K562 (cell line): ENCODE data around the gene WDFY2. TPM values are rescaled to one million over a fixed set of nuclear protein-coding genes. Genes with fewer than 3 reads are reported as not detected.

ENCODE experiments used
- ATAC-seq: fragments of 200-7000 bp; cut with Tn5 transposase; 3 replicates; pipeline ENCODE4 v1.9.1; 2020; ENCODE audit warnings: moderate library complexity
- BruUV-seq: library from RNA; stranded (reverse); fragments of 400-500 nt; replicated peaks from 2 replicates; lab custom pipeline; 2021; lab: Mats Ljungman, UMichigan
- CTCF ChIA-PET: fragments of 300-600 bp; formaldehyde crosslinking; extraction: SDS; loops from one replicate; lab custom pipeline; 2021; ENCODE audit warnings: low intra/inter-chr PET ratio; lab: Yijun Ruan, JAX
- POLR2A ChIA-PET: fragments of 300-600, 350-650 bp; sonication (Branson Sonifier 250); formaldehyde crosslinking; extraction: SDS; loops from one replicate; lab custom pipeline; 2021; ENCODE audit warnings: antibody characterized with exemption, inconsistent platforms; lab: Yijun Ruan, JAX
- DNase-seq, 4 experiments: peaks; one replicate each; pipeline versions ENCODE4 v3.0.0 to v3.0.0-alpha.2; 2011 to 2018; ENCODE audit warnings: low spot score in 3 of 4, mixed read lengths in 3 of 4; ENCODE audit errors: extremely low read depth in 1 of 4
- FAIRE-seq: peaks from 2 replicates; lab custom pipeline; 2011; peaks lifted over from hg19 to GRCh38; lab: Jason Lieb, UNC
- H2AFZ ChIP-seq: 2 replicates; pipeline ENCODE4 v1.6.0; 2011; ENCODE audit warnings: low read depth, low read length, control low read depth, inconsistent platforms
- H3K27ac ChIP-seq: fragments of 200-600 bp; 3 replicates; pipeline ENCODE4 v1.8.0; 2011; ENCODE audit warnings: low read depth, mild to moderate bottlenecking, control low read depth, inconsistent platforms, low read length, moderate library complexity, mixed read lengths; ENCODE audit errors: extremely low read depth
- H3K27me3 ChIP-seq, 2 experiments: fragments of 300-600 bp in 1 of 2; 2 replicates in 1 of 2; 3 replicates in 1 of 2; pipeline versions ENCODE4 v1.6.0 to v1.8.0; 2011; ENCODE audit warnings: inconsistent platforms in 2 of 2, low read length in 2 of 2, mild to moderate bottlenecking in 1 of 2, mixed read lengths in 1 of 2, moderate library complexity in 1 of 2; ENCODE audit not compliant: control insufficient read depth in 2 of 2, insufficient read depth in 2 of 2
- H3K36me3 ChIP-seq: fragments of 300-600 bp; 3 replicates; pipeline ENCODE4 v1.8.0; 2011; ENCODE audit warnings: mild to moderate bottlenecking, low read length, inconsistent platforms; ENCODE audit not compliant: control insufficient read depth, insufficient read depth
- H3K4me1 ChIP-seq, 2 experiments: fragments of 200-600 bp in 1 of 2; replicated peaks in 1 of 2; 2 replicates in 1 of 2; 3 replicates in 1 of 2; pipeline versions ENCODE4 v1.5.1 to v1.8.0; 2011; ENCODE audit warnings: inconsistent platforms in 2 of 2, low read length in 2 of 2, mild to moderate bottlenecking in 1 of 2, mixed read lengths in 1 of 2, moderate library complexity in 1 of 2; ENCODE audit not compliant: control insufficient read depth in 2 of 2, insufficient read depth in 2 of 2
- H3K4me2 ChIP-seq: 2 replicates; pipeline ENCODE4 v1.6.1; 2011; ENCODE audit warnings: low read length, control low read depth, inconsistent platforms, mixed read lengths; ENCODE audit not compliant: insufficient read depth
- H3K4me3 ChIP-seq: fragments of 200-600 bp; sonication (generic), shearing (Covaris generic); 2 replicates; pipeline ENCODE4 v1.5.1; 2016; ENCODE audit warnings: control low read depth, inconsistent platforms
- H3K79me2 ChIP-seq: fragments of 200-600 bp; 3 replicates; pipeline ENCODE4 v1.8.0; 2011; ENCODE audit warnings: low read length, inconsistent platforms; ENCODE audit not compliant: control insufficient read depth, insufficient read depth
- H3K9ac ChIP-seq, 2 experiments: 2 replicates each; pipeline versions ENCODE4 v1.6.0 to v1.6.1; 2011; ENCODE audit warnings: low read depth in 2 of 2, low read length in 2 of 2, control low read depth in 1 of 2, inconsistent platforms in 1 of 2, mild to moderate bottlenecking in 1 of 2, mixed read lengths in 1 of 2; ENCODE audit not compliant: insufficient read depth in 1 of 2
- H3K9me1 ChIP-seq: one replicate; pipeline ENCODE4 v1.6.0; 2011; ENCODE audit warnings: inconsistent platforms, mild to moderate bottlenecking, low read length, moderate library complexity; ENCODE audit not compliant: control insufficient read depth, insufficient read depth
- H3K9me3 ChIP-seq: replicated peaks from 2 replicates; pipeline ENCODE4 v1.5.1; 2011; ENCODE audit warnings: low read depth, low read length, inconsistent platforms; ENCODE audit not compliant: control insufficient read depth, insufficient read depth
- H4K20me1 ChIP-seq: replicated peaks from 2 replicates; pipeline ENCODE4 v1.6.1; 2011; ENCODE audit warnings: low read length, inconsistent platforms, mixed read lengths; ENCODE audit not compliant: control insufficient read depth, insufficient read depth
- CHD4 ChIP-seq: fragments of 200-600 bp; sonication (generic); IDR thresholded peaks from 3 replicates; pipeline ENCODE4 v1.6.1; 2012; ENCODE audit warnings: low read depth, mild to moderate bottlenecking, mixed read lengths, low read length, inconsistent platforms; ENCODE audit not compliant: insufficient read depth, insufficient replicate concordance, poor library complexity, severe bottlenecking
- ELF4 ChIP-seq: fragments of 450-650 bp; formaldehyde crosslinking; IDR thresholded peaks from 2 replicates; pipeline ENCODE4 v1.4.0; 2022; ENCODE audit warnings: missing genetic modification characterization
- GTF2E2 ChIP-seq: fragments of 200-800 bp; sonication (Bioruptor generic); IDR thresholded peaks from 2 replicates; pipeline ENCODE4 v1.6.1; 2016; ENCODE audit warnings: missing genetic modification characterization, missing compliant biosample characterization
- RBM25 ChIP-seq: fragments of 200-400 bp; formaldehyde crosslinking; IDR thresholded peaks from 2 replicates; pipeline ENCODE4 v1.6.1; 2018; ENCODE audit warnings: low read length, low read depth, moderate library complexity; ENCODE audit not compliant: severe bottlenecking
- SPI1 ChIP-seq: IDR thresholded peaks from 2 replicates; pipeline ENCODE4 v1.6.1; 2011; ENCODE audit warnings: low read depth, low read length, control low read depth, borderline replicate concordance
- SRF ChIP-seq, 2 experiments: fragments of 250-450, 450-650 bp in 1 of 2; sonication (Bioruptor Pico) in 1 of 2; sonication (generic) in 1 of 2; formaldehyde crosslinking; IDR thresholded peaks; 2 replicates each; pipeline versions ENCODE4 v1.5.0 to v1.5.1; 2020 to 2022; ENCODE audit warnings: mild to moderate bottlenecking in 1 of 2, missing genetic modification reagents in 1 of 2
- SRSF3 ChIP-seq: fragments of 200-400 bp; formaldehyde crosslinking; IDR thresholded peaks from 2 replicates; pipeline ENCODE4 v1.6.1; 2016; ENCODE audit warnings: mild to moderate bottlenecking, low read length, moderate library complexity; ENCODE audit not compliant: insufficient read depth
- ZNF146 ChIP-seq: IDR thresholded peaks from one replicate; pipeline ENCODE4 v1.6.1; 2018; ENCODE audit warnings: missing compliant biosample characterization; ENCODE audit not compliant: unreplicated experiment
- in situ Hi-C: fragments of 300-500 bp; cut with MboI; formaldehyde crosslinking; loops from 4 replicates; pipeline ENCODE4 v1.15.0; 2018; ENCODE audit warnings: inconsistent platforms, mixed read lengths
- intact Hi-C: fragments of 100-400 bp; cut with micrococcal nuclease; formaldehyde crosslinking; loops from 2 replicates; pipeline ENCODE4 v1.14.2; 2022
- polyA plus RNA-seq, 8 experiments: library from polyadenylated mRNA; depleted of rRNA in 4 of 8; stranded (reverse) in 5 of 8; unstranded in 3 of 8; fragments of >200 nt; fragmentation: Nextera tagmentation in 2 of 8; fragmentation: Illumina TruSeq in 1 of 8; extraction: Ambion mirVana in 2 of 8; extraction: Trizol in 1 of 8; gene quantifications; 2 replicates each; pipeline versions ENCODE4 v1.2.1 to v1.2.3, GENCODE V29; 2011 to 2014; ENCODE audit warnings: inconsistent platforms in 1 of 8, missing spikeins in 1 of 8
- total RNA-seq, 7 experiments: library from RNA; depleted of rRNA in 6 of 7; stranded (reverse); fragments of >200 nt in 6 of 7; fragmentation: Illumina TruSeq in 2 of 7; extraction: Trizol in 2 of 7; gene quantifications; 2 replicates each; pipeline versions ENCODE4 v1.2.1 to v1.2.3, GENCODE V29; 2011 to 2021; ENCODE audit warnings: low replicate concordance in 1 of 7

Gene WDFY2
- total and polyA plus RNA-seq, 9 of the 15 experiments (the other 6 are each of a cell fraction or from before 2014, with no cell fraction given), result 0.66 to 6.4 (median 4.4) TPM

GRCh38 chr13:51808811-51809210, 224.5 kb downstream of the WDFY2 start:
- DNase-seq (no peak), FAIRE-seq (no peak), ATAC-seq (no peak)
- H3K4me2 ChIP-seq, result no peak overlapping the region
- no peaks in the 10 kb centered on the region for H3K9me1 ChIP-seq
- no peak overlapping the region for H2AFZ ChIP-seq
- H3K27me3 ChIP-seq, result no peaks in the 10 kb centered on the region
- BruUV-seq, result no TSS peak
- no peak overlapping the region for H3K27ac ChIP-seq
- no peaks in the 10 kb centered on the region for H3K36me3 ChIP-seq
- ChIA-PET CTCF (no interaction called here), POLR2A (no interaction called here)
- in situ Hi-C loops, result no loop called here
- peaks cover 7% of the 10 kb centered on the region; the same call in 1 of the 3 replicates for H3K79me2 ChIP-seq
- H3K9me3 ChIP-seq, result no peaks in the 10 kb centered on the region
- intact Hi-C loops, result no loop called here
- TF ChIP-seq ZNF146 (CRISPR knock-in tag), result peak; percentile 80
- TF ChIP-seq SRSF3, result no peak
- no peak for TF ChIP-seq ELF4 (CRISPR knock-in tag)
- TF ChIP-seq SPI1, result no peak
- TF ChIP-seq CHD4, result no peak
- TF ChIP-seq GTF2E2 (tag), result no peak
- peak; percentile 30 for TF ChIP-seq RBM25
- TF ChIP-seq SRF (CRISPR knock-in tag; IDR thresholded peaks at IDR 0.05), result no peak
- H3K4me1 ChIP-seq, result peaks cover 16 to 17% of the 10 kb centered on the region in 2 experiments; a peak in 4 of 5 replicates
- H4K20me1 ChIP-seq, result no peaks in the 10 kb centered on the region
- H3K4me3 ChIP-seq, result no peak overlapping the region
- H3K9ac ChIP-seq, result no peak overlapping the region
